Left forelimb (tissue), 1 donor: Measurements from ENCODE around the gene CXCL9.
"Not testable (repeated sequence)": the region's sequence is repeated elsewhere in the genome, so short reads cannot be mapped to it uniquely, and the experiment has no call there.

ENCODE experiments used
- DNase-seq: peaks from one replicate; pipeline ENCODE4 v3.0.0-alpha.2; 2018; ENCODE audit warnings: low spot score

Gene CXCL9

GRCh38 chr4:76011700-76012387 lies 4.5 kb upstream of the CXCL9 start:
- DNase-seq: no peak

DNA sequence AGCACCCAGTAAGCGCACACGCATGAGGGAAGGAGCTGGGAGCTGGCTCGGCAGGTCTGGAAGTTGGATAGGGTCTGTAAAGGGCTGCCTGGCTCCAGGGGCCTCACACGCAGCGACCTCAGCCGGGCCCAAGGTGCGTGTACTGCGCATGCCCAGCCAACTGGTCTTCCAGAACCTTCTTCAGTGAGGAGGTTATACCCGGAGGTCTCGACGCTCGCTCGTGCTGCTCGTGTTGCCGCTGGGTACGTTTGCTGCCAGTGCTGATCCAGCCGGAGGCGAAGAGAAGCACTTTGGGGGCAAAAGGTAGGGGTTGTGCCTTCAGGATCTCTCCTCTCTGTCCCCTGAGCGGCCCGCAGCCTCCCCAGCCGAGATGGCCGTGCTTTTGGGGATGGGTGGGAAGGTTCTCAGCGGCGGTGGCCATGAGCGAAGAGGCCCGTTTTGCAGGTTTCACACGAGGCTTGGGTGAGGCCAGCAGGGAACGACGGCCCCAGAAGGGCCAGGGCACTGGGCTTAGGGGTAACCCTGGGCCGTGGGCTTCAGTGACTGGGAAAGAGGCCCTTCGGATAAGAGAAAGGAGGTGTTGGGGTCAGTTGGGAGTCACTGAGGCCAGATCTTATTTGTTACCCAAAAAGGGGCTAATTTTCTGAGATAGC lies 3.8 kb upstream of the CXCL9 start:
- DNase-seq: no peak

DNA sequence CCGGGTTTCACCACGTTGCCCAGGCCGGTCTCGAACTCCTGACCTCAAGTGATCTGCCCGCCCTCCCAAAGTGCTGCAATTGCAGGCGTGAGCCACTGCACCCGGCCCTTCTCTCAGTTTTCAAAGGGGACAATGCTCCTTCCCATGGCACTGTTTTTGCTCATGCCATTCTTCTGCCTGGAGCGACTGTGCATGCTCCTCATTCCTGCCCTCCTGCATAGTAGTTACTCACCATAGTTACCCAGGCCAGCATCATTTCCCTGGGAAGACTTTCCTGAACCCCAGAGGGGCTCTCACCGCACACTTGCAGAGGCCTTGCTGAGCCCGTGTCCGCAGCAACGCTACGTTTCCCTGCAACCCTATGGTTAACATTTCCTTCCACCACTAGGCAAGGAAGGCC lies 3.3 kb upstream of the CXCL9 start:
- no peak for DNase-seq

- no peak for DNase-seq
These were observed 2.0 kb upstream of the CXCL9 start for GRCh38 chr4:76009311-76009710.

GRCh38 chr4:76003620-76004019 lies 3.7 kb downstream of the CXCL9 start:
- no peak for DNase-seq

GRCh38 chr4:76003035-76003434 lies 4.3 kb downstream of the CXCL9 start:
- DNase-seq: no peak

GRCh38 chr4:76002176-76002575 lies 5.1 kb downstream of the CXCL9 start:
- DNase-seq: no peak

DNA sequence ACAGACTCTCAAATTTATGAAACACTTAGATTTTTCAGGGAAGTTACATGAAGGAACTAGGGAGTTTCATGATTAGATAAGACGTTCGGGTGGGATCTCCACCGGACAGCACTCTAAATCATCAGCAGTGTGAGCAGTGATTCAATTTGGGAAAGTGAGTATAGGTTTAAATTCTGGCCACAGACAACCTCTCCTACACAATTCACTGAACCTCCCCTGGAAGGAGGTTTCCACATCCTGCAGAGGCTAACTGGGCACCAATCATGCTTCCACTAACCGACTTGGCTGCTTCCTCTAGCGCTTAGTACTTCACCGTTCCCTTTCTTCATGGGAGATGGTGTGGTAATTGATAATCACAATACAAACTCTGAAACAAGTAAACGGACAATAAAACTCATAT lies 5.6 kb downstream of the CXCL9 start:
- DNase-seq: no peak

DNA sequence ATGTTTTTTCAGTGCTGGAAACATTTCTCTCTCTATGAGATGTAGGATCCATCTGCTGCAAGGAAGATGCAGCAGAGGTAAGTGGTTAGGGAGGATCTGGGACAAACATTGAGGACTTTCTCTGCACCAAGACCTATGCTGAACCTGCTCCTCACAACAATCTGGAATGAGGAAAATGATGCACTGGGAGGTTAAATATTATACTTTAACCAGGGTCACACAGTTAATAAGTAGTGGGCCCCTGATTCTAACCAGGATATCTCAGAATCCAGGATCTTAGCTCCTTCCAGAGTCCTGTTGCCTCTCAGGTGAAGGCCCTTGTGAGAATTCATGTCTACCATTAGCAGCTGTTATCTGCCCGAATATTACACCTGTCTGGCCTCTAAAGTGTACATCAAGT lies 7.0 kb downstream of the CXCL9 start:
- no peak for DNase-seq

GRCh38 chr4:75998525-75999147 lies 8.7 kb downstream of the CXCL9 start:
- not testable (repeated sequence) for DNase-seq

DNA sequence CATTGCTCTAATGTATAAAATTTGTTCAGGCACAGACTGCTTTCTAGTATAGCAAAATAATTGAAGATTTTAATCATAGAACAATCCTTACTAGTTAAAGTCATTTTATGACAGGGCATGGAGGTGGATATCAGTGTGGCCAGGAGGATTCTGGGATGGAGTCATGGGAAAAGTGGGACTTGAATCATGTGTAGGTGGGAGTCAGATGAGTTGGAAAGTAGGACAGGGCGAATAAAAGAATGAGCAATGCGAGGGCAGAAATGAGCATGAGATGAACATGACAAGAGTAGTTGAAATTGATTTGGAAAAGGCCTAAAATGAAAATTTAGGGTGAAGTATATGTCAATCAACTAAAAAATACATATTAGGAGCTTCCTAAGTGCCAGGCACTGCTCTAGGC lies 9.4 kb downstream of the CXCL9 start:
- DNase-seq: no peak

DNA sequence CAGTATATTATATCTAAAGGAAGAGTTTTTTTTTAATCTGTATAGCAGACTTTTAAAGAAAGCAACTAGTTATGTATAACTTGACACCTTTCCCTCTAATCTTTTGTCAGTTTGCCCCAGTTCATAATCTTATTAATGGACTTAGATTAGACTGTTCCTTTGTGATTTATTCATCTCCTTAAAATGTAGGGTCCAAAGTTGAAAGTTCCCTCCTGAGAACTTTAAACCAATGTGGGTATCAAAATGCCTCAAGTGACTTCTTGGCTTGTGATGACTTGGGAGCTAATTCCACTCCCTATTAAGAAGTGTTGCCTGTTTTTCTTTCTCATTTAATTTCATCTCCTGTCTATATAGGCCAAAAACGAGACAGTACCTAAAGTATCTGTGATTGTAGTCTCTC lies 10.2 kb downstream of the CXCL9 start:
- no peak for DNase-seq

- DNase-seq: no peak
These were observed 11.6 kb downstream of the CXCL9 start for GRCh38 chr4:75995727-75996126.

- no peak for DNase-seq
These were observed 14.8 kb downstream of the CXCL9 start for GRCh38 chr4:75992462-75992861.

DNA sequence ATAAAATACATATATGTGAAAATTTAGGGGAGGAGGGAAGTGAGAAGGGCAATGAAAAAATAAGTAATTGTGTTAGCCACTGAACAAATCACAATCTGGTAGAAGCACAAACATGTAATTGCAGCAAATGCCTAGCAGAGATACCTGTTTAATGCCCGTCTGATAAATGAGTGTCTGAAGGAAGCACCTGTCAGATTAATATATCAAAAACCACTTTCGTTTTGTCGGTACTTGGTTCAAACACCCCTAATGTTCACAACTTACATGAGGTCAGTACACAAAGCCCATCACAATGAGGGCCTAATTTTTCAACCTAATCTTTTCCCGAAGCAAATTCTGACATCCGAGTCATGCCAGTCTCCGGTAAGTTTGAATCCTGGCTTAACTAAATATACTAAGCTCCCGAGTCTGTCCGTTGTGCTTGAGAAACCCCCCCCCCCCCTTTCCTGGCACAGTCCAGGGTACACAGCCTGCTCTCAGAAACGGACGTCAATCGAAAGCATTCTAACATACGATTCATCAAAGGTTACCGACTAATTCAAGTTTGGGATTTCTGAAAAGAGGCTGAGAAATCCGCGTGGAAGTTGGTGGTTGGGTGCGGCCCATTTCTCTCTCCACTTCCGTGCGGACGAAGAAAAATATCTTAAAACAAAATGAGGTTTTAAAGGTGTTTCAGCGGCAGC lies 17.3 kb downstream of the CXCL9 start:
- no peak for DNase-seq

GRCh38 chr4:75985116-75985515 lies 22.2 kb downstream of the CXCL9 start:
- no peak for DNase-seq

DNA sequence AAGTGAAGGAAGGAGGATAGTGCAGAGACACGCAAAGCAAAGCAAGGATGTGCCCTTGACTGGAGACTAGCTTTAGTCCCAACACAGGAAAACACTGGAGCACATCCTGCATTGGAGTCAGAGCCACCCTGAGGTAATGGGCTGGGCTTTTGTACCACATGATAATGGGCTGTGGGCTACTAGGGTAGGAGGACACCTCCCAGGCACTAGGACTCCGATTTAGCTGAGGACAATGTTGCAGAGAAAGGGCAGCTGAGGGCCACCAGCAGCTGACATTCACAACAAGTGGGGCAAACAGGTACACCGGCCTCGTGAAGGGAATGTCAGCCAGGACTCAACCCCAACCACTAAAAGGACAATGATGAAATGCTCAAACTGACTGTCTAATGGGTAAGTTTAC lies 26.7 kb downstream of the CXCL9 start:
- no peak for DNase-seq

DNA sequence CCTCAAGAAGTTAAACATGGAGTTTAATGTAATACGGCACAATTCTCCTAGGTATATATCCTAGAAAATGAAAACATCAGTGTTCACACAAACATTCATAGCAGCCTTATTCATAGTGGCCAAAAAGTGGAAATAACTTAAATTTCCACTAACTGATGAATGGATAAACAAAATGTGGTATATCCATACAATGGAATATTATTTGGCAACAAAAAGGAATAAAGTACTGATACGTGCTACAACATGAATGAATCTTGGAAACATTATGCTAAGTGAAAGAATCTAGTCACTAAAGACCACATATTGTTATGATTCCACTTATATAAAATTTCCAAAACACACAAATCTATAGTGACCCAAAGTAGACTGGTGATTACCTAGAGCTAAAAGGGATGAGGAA lies 31.1 kb downstream of the CXCL9 start:
- DNase-seq: no peak

DNA sequence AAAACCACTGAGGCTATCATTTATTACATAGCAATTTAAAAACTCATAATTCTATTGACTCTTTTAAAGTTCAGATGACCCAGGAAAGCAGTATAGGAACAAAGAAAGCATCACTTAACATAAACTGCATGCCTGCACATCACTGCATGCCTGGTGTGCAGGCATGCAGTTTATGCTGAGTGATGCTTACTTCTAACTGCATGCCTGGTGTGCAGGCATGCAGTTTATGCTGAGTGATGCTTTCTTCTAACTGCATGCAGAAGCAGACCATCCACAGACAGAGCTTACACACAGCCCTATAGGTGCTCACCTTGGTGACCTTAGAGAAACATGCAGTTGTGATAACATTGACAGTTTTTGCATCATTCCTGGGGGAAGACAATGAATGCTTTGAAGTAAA lies 33.5 kb downstream of the CXCL9 start:
- no peak for DNase-seq

GRCh38 chr4:75968084-75968483 lies 39.2 kb downstream of the CXCL9 start:
- DNase-seq: no peak

- no peak for DNase-seq
These were observed 43.8 kb downstream of the CXCL9 start for GRCh38 chr4:75963558-75963957.

DNA sequence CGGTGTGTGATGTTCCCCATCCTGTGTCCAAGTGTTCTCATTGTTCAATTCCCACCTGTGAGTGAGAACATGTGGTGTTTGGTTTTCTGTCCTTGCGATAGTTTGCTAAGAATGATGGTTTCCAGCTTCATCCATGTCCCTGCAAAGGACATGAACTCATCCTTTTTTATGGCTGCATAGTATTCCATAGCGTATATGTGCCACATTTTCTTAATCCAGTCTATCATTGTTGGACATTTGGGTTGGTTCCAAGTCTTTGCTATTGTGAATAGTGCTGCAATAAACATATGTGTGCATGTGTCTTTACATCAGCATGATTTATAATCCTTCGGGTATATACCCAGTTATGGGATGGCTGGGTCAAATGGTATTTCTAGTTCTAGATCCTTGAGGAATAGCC lies 45.2 kb downstream of the CXCL9 start:
- not testable (repeated sequence) for DNase-seq

DNA sequence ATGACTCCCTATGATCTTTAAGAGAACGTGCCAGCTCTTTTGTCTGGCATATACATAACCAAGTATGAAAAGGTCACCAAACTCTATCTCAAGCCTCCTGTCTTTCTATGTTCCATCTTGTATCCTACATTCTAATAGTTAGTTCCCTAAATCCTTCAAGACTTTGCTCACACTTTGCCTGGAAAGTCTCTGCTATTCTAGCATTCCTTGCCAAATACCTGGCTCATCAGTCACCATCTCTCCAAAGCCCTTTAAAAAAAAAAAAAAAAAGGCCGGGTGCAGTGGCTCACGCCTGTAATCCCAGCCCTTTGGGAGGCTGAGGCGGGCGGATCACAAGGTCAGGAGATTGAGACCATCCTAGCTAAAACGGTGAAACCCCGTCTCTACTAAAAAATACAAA lies 48.8 kb downstream of the CXCL9 start:
- not testable (repeated sequence) for DNase-seq
